K562 (cell line): ENCODE data around the gene DDX41. TPM values are rescaled to one million over a fixed set of nuclear protein-coding genes. Genes with fewer than 3 reads are reported as not detected.

Experiments used
- ATAC-seq: fragments of 200-7000 bp; cut with Tn5 transposase; 3 replicates; pipeline ENCODE4 v1.9.1; 2020; ENCODE audit warnings: moderate library complexity
- BruUV-seq: library from RNA; stranded (reverse); fragments of 400-500 nt; replicated peaks from 2 replicates; lab custom pipeline; 2021; lab: Mats Ljungman, UMichigan
- CTCF ChIA-PET: fragments of 300-600 bp; formaldehyde crosslinking; extraction: SDS; loops from one replicate; lab custom pipeline; 2021; ENCODE audit warnings: low intra/inter-chr PET ratio; lab: Yijun Ruan, JAX
- POLR2A ChIA-PET: fragments of 300-600, 350-650 bp; sonication (Branson Sonifier 250); formaldehyde crosslinking; extraction: SDS; loops from one replicate; lab custom pipeline; 2021; ENCODE audit warnings: antibody characterized with exemption, inconsistent platforms; lab: Yijun Ruan, JAX
- DNase-seq, 4 experiments: peaks; one replicate each; pipeline versions ENCODE4 v3.0.0 to v3.0.0-alpha.2; 2011 to 2018; ENCODE audit warnings: low spot score in 3 of 4, mixed read lengths in 3 of 4; ENCODE audit errors: extremely low read depth in 1 of 4
- FAIRE-seq: peaks from 2 replicates; lab custom pipeline; 2011; peaks lifted over from hg19 to GRCh38; lab: Jason Lieb, UNC
- H2AFZ ChIP-seq: 2 replicates; pipeline ENCODE4 v1.6.0; 2011; ENCODE audit warnings: low read depth, low read length, control low read depth, inconsistent platforms
- H3K27ac ChIP-seq: fragments of 200-600 bp; 3 replicates; pipeline ENCODE4 v1.8.0; 2011; ENCODE audit warnings: low read depth, mild to moderate bottlenecking, control low read depth, inconsistent platforms, low read length, moderate library complexity, mixed read lengths; ENCODE audit errors: extremely low read depth
- H3K27me3 ChIP-seq, 2 experiments: fragments of 300-600 bp in 1 of 2; 2 replicates in 1 of 2; 3 replicates in 1 of 2; pipeline versions ENCODE4 v1.6.0 to v1.8.0; 2011; ENCODE audit warnings: inconsistent platforms in 2 of 2, low read length in 2 of 2, mild to moderate bottlenecking in 1 of 2, mixed read lengths in 1 of 2, moderate library complexity in 1 of 2; ENCODE audit not compliant: control insufficient read depth in 2 of 2, insufficient read depth in 2 of 2
- H3K36me3 ChIP-seq: fragments of 300-600 bp; 3 replicates; pipeline ENCODE4 v1.8.0; 2011; ENCODE audit warnings: mild to moderate bottlenecking, low read length, inconsistent platforms; ENCODE audit not compliant: control insufficient read depth, insufficient read depth
- H3K4me1 ChIP-seq, 2 experiments: fragments of 200-600 bp in 1 of 2; replicated peaks in 1 of 2; 2 replicates in 1 of 2; 3 replicates in 1 of 2; pipeline versions ENCODE4 v1.5.1 to v1.8.0; 2011; ENCODE audit warnings: inconsistent platforms in 2 of 2, low read length in 2 of 2, mild to moderate bottlenecking in 1 of 2, mixed read lengths in 1 of 2, moderate library complexity in 1 of 2; ENCODE audit not compliant: control insufficient read depth in 2 of 2, insufficient read depth in 2 of 2
- H3K4me2 ChIP-seq: 2 replicates; pipeline ENCODE4 v1.6.1; 2011; ENCODE audit warnings: low read length, control low read depth, inconsistent platforms, mixed read lengths; ENCODE audit not compliant: insufficient read depth
- H3K4me3 ChIP-seq: fragments of 200-600 bp; sonication (generic), shearing (Covaris generic); 2 replicates; pipeline ENCODE4 v1.5.1; 2016; ENCODE audit warnings: control low read depth, inconsistent platforms
- H3K79me2 ChIP-seq: fragments of 200-600 bp; 3 replicates; pipeline ENCODE4 v1.8.0; 2011; ENCODE audit warnings: low read length, inconsistent platforms; ENCODE audit not compliant: control insufficient read depth, insufficient read depth
- H3K9ac ChIP-seq, 2 experiments: 2 replicates each; pipeline versions ENCODE4 v1.6.0 to v1.6.1; 2011; ENCODE audit warnings: low read depth in 2 of 2, low read length in 2 of 2, control low read depth in 1 of 2, inconsistent platforms in 1 of 2, mild to moderate bottlenecking in 1 of 2, mixed read lengths in 1 of 2; ENCODE audit not compliant: insufficient read depth in 1 of 2
- H3K9me1 ChIP-seq: one replicate; pipeline ENCODE4 v1.6.0; 2011; ENCODE audit warnings: inconsistent platforms, mild to moderate bottlenecking, low read length, moderate library complexity; ENCODE audit not compliant: control insufficient read depth, insufficient read depth
- H3K9me3 ChIP-seq: replicated peaks from 2 replicates; pipeline ENCODE4 v1.5.1; 2011; ENCODE audit warnings: low read depth, low read length, inconsistent platforms; ENCODE audit not compliant: control insufficient read depth, insufficient read depth
- H4K20me1 ChIP-seq: replicated peaks from 2 replicates; pipeline ENCODE4 v1.6.1; 2011; ENCODE audit warnings: low read length, inconsistent platforms, mixed read lengths; ENCODE audit not compliant: control insufficient read depth, insufficient read depth
- GATAD2B ChIP-seq: fragments of 450-650 bp; IDR thresholded peaks from 2 replicates; pipeline ENCODE4 v1.6.1; 2017; ENCODE audit warnings: mild to moderate bottlenecking, borderline replicate concordance
- U2AF2 ChIP-seq: fragments of 200-400 bp; formaldehyde crosslinking; optimal IDR thresholded peaks from 2 replicates; pipeline ENCODE3; 2017; ENCODE audit warnings: low read depth, mild to moderate bottlenecking, low read length
- ZFX ChIP-seq: sonication (generic); formaldehyde crosslinking; IDR thresholded peaks from 2 replicates; pipeline ENCODE4 v1.8.0; 2022; ENCODE audit warnings: mild to moderate bottlenecking, missing genetic modification reagents, moderate library complexity
- WGBS: fragments of 100-300 bp; shearing (Covaris generic); methylation state at CpG from one replicate; pipeline ENCODE4 v1.1.6; 2016; ENCODE audit warnings: low coverage, mixed read lengths; ENCODE audit not compliant: insufficient coverage; ENCODE audit errors: missing lambda C conversion rate; 5-methylcytosine and 5-hydroxymethylcytosine counted together
- in situ Hi-C: fragments of 300-500 bp; cut with MboI; formaldehyde crosslinking; loops from 4 replicates; pipeline ENCODE4 v1.15.0; 2018; ENCODE audit warnings: inconsistent platforms, mixed read lengths
- intact Hi-C: fragments of 100-400 bp; cut with micrococcal nuclease; formaldehyde crosslinking; loops from 2 replicates; pipeline ENCODE4 v1.14.2; 2022
- polyA plus RNA-seq, 8 experiments: library from polyadenylated mRNA; depleted of rRNA in 4 of 8; stranded (reverse) in 5 of 8; unstranded in 3 of 8; fragments of >200 nt; fragmentation: Nextera tagmentation in 2 of 8; fragmentation: Illumina TruSeq in 1 of 8; extraction: Ambion mirVana in 2 of 8; extraction: Trizol in 1 of 8; gene quantifications; 2 replicates each; pipeline versions ENCODE4 v1.2.1 to v1.2.3, GENCODE V29; 2011 to 2014; ENCODE audit warnings: inconsistent platforms in 1 of 8, missing spikeins in 1 of 8
- total RNA-seq, 7 experiments: library from RNA; depleted of rRNA in 6 of 7; stranded (reverse); fragments of >200 nt in 6 of 7; fragmentation: Illumina TruSeq in 2 of 7; extraction: Trizol in 2 of 7; gene quantifications; 2 replicates each; pipeline versions ENCODE4 v1.2.1 to v1.2.3, GENCODE V29; 2011 to 2021; ENCODE audit warnings: low replicate concordance in 1 of 7
- TF ChIP-seq, protein P1 (sequence below): fragments of 250-450 bp; sonication (Bioruptor Pico); IDR thresholded peaks from 2 replicates; pipeline ENCODE4 v1.8.0; 2022; ENCODE audit warnings: inconsistent platforms

DDX41 gene
- total and polyA plus RNA-seq, 9 of the 15 experiments (the other 6 are each of a cell fraction or from before 2014, with no cell fraction given), result 38.2 to 284 (median 116) TPM

DNA sequence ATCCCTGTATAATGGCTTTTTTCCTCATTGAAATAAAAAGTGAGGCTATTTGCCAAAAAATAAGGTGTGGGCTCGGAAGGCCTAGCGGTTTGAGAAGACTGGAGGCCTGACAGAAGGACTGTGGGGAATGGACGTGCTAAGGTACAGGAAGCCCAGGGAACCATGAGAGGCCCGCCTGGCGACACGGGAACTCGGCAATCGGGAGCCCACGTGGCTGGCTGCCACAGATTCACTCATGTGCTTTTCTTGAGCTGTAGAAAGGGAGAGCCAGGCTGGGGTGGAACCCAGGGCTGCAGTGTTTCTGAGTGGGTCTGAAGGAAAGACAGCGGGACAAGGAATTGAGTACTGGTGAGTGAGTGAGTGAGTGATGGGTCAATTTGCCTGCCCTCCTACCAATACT, 11.9 kb upstream of the DDX41 start:
- FAIRE-seq (no peak), DNase-seq (no peak), ATAC-seq (no peak)
- Histone ChIP-seq H3K79me2 (no peaks in the 10 kb centered on the region), H4K20me1 (peaks cover 17% of the 10 kb centered on the region), H3K9me3 (no peaks in the 10 kb centered on the region), H3K4me2 (no peak overlapping the region), H3K27me3 (no peaks in the 10 kb centered on the region), H3K9me1 (peaks cover 3% of the 10 kb centered on the region), H3K4me3 (no peak overlapping the region), H3K9ac (peak overlapping the region in 1 of 2 experiments; percentile 49; a peak in 2 of 4 replicates), H3K27ac (peak overlapping the region; percentile 9; the same call in 1 of the 3 replicates), H3K4me1 (peaks cover 24 to 39% of the 10 kb centered on the region in 2 experiments), H3K36me3 (peaks cover 91% of the 10 kb centered on the region), H2AFZ (no peak overlapping the region)
- TF ChIP-seq, protein P1, sequence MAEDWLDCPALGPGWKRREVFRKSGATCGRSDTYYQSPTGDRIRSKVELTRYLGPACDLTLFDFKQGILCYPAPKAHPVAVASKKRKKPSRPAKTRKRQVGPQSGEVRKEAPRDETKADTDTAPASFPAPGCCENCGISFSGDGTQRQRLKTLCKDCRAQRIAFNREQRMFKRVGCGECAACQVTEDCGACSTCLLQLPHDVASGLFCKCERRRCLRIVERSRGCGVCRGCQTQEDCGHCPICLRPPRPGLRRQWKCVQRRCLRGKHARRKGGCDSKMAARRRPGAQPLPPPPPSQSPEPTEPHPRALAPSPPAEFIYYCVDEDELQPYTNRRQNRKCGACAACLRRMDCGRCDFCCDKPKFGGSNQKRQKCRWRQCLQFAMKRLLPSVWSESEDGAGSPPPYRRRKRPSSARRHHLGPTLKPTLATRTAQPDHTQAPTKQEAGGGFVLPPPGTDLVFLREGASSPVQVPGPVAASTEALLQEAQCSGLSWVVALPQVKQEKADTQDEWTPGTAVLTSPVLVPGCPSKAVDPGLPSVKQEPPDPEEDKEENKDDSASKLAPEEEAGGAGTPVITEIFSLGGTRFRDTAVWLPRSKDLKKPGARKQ, result no peak
- no peak for TF ChIP-seq U2AF2
- no peak for TF ChIP-seq ZFX (CRISPR knock-in tag)
- no peak for TF ChIP-seq GATAD2B
- in situ Hi-C loops (no loop called here), intact Hi-C loops (no loop called here)
- no TSS peak for BruUV-seq
- 94% methylated on average over 7 of the region's 10 CpGs for WGBS
- POLR2A ChIA-PET, result interaction anchor here (0.7 to 4.9 kb wide), 4 partner anchors 12 to 662 kb away, joined by 3 to 28 read pairs (median 8); partner anchors contain the start of gene DDX41
- CTCF ChIA-PET, result no interaction called here
